ENCODE data around the gene HACD3. TPM values are rescaled to one million over a fixed set of nuclear protein-coding genes. Genes with fewer than 3 reads are reported as not detected.

Gene HACD3
- total and polyA plus RNA-seq, 4 donors = 49.6 to 89.1 (median 65.0) TPM

DNA sequence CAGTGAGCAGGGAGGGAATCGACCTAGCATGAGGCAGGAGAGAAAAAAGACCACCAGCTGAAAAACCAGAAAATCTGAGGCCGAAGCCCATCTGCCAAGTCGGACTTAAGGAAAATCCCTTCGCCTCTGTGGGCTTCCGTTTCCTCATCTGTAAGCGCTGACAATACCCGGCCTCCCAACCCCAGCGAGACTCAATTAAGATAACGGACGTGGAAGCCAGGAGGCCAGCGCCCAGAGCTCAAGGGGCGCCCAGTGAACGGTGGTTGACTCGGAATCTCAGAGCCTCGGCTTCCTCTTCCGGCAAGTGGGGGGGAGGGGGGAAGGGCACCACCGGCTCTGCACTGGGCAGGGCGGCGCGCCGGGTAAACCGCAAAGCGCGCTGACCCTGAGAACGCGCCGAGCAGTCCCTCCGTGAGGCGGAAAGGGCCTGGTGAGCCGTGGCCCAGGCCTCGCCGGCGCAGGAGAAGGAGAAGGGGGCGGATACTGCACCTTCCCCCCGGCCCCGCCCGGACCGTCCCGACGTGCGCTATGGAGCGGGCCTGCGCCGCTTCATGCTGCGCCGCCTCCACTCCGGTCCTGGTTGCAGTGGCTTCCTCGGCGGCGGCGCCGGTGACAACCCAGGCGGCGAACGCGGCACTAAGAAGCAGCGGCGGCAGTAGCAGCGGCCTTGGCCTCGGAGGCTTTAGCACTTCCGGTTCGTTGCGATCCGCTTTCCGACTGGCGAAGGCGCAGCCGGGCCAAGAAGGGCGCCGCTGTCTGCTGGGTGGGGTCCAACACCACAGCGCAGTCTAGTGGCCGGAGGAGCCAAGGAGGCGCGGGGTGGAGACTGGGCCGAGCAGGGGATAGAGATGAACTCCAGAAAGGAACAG lies 13.0 kb upstream of the HACD3 start, which contains the start of gene DPP8:
Gene DPP8, minus strand, starts transcription at position 693 of the 869 bp plus-strand sequence. CDS start 5,136 bp downstream, outside the sequence.
- peak; percentile 96 for DNase-seq (ENCODE audit: low spot score)
- peak within 1 kb of the TSS; percentile 86 to 100 (median 88) for H3K4me3 ChIP-seq (ENCODE audit: low read depth in 1 of 3, low read length in 3 of 3)
- TF ChIP-seq, protein P1, sequence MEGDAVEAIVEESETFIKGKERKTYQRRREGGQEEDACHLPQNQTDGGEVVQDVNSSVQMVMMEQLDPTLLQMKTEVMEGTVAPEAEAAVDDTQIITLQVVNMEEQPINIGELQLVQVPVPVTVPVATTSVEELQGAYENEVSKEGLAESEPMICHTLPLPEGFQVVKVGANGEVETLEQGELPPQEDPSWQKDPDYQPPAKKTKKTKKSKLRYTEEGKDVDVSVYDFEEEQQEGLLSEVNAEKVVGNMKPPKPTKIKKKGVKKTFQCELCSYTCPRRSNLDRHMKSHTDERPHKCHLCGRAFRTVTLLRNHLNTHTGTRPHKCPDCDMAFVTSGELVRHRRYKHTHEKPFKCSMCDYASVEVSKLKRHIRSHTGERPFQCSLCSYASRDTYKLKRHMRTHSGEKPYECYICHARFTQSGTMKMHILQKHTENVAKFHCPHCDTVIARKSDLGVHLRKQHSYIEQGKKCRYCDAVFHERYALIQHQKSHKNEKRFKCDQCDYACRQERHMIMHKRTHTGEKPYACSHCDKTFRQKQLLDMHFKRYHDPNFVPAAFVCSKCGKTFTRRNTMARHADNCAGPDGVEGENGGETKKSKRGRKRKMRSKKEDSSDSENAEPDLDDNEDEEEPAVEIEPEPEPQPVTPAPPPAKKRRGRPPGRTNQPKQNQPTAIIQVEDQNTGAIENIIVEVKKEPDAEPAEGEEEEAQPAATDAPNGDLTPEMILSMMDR (IDR thresholded peaks at IDR 0.05; ENCODE audit: low read depth, low read length, missing input control) = peak; percentile 78
- TF ChIP-seq RAD21 (IDR thresholded peaks at IDR 0.05) (peak; percentile 39 to 70), GABPA (IDR thresholded peaks at IDR 0.05 in 1 of 2, conservative IDR thresholded peaks at IDR 0.05 in 1 of 2) (peak; percentile 71 to 94), TAF1 (conservative IDR thresholded peaks at IDR 0.05) (no peak), YY1 (IDR thresholded peaks at IDR 0.05) (peak; percentile 80), HNF4G (IDR thresholded peaks at IDR 0.05) (no peak), NR2F2 (IDR thresholded peaks at IDR 0.05) (peak; percentile 27), HNF4A (conservative IDR thresholded peaks at IDR 0.05) (peak; percentile 38 to 51), RXRA (IDR thresholded peaks at IDR 0.05) (peak; percentile 44 to 58), REST (IDR thresholded peaks at IDR 0.05) (peak; percentile 25), FOXA2 (IDR thresholded peaks at IDR 0.05) (no peak), ZBTB33 (IDR thresholded peaks at IDR 0.05) (peak; percentile 33), FOXA1 (IDR thresholded peaks at IDR 0.05) (no peak), SP1 (IDR thresholded peaks at IDR 0.05) (peak; percentile 52), EGR1 (IDR thresholded peaks at IDR 0.05; ENCODE audit: low read depth in 2 of 2) (no peak), JUND (IDR thresholded peaks at IDR 0.05) (no peak)
- TF ChIP-seq, protein P2, sequence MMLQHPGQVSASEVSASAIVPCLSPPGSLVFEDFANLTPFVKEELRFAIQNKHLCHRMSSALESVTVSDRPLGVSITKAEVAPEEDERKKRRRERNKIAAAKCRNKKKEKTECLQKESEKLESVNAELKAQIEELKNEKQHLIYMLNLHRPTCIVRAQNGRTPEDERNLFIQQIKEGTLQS (IDR thresholded peaks at IDR 0.05) = no peak
- TF ChIP-seq, protein P3, sequence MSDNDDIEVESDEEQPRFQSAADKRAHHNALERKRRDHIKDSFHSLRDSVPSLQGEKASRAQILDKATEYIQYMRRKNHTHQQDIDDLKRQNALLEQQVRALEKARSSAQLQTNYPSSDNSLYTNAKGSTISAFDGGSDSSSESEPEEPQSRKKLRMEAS (IDR thresholded peaks at IDR 0.05) = peak; percentile 32
- WGBS = under 1% methylated on average over 75 of the region's 75 CpGs
- H3K36me3 ChIP-seq (ENCODE audit: control insufficient read depth in 4 of 4, insufficient read depth in 3 of 4, low read depth in 1 of 4, low read length in 3 of 4) = peaks cover 0 to 3% (median 1%) of the 10 kb centered on the region in 4 donors
- no peaks in the 10 kb centered on the region for H3K9me3 ChIP-seq (ENCODE audit: control insufficient read depth in 4 of 4, low read length in 3 of 4)
- H3K9ac ChIP-seq (ENCODE audit: low read depth in 1 of 2, low read length in 2 of 2) = peak within 1 kb of the TSS; percentile 83 to 92
- H3K4me1 ChIP-seq (ENCODE audit: control insufficient read depth in 4 of 4, insufficient read depth in 4 of 4, low read length in 3 of 4) = peaks cover 3 to 19% (median 17%) of the 10 kb centered on the region in 4 donors
- no peaks in the 10 kb centered on the region for H3K27me3 ChIP-seq (ENCODE audit: control insufficient read depth in 4 of 4, insufficient read depth in 4 of 4, low read length in 3 of 4)
- H3K27ac ChIP-seq (ENCODE audit: low read depth in 1 of 2, low read length in 2 of 2) = peak within 1 kb of the TSS; percentile 85 to 87
